MM.1S (cell line): ENCODE results near the gene NFKBIZ.

Source experiments
- CTCF ChIP-seq: fragments of 300-600 bp; sonication (generic); IDR thresholded peaks from 2 replicates; pipeline ENCODE4 v1.5.1; 2016; ENCODE audit warnings: antibody characterized with exemption, low read length, mixed read lengths
- EZH2 ChIP-seq: fragments of 300-600 bp; sonication (generic); optimal IDR thresholded peaks from 2 replicates; pipeline ENCODE3; 2017; ENCODE audit warnings: low read depth, mild to moderate bottlenecking, antibody characterized with exemption, low read length, mixed read lengths
- EZH2phosphoT487 ChIP-seq: fragments of 300-600 bp; sonication (generic); IDR thresholded peaks from 2 replicates; pipeline ENCODE4 v1.6.1; 2018; ENCODE audit warnings: antibody characterized with exemption, low read length

DNA sequence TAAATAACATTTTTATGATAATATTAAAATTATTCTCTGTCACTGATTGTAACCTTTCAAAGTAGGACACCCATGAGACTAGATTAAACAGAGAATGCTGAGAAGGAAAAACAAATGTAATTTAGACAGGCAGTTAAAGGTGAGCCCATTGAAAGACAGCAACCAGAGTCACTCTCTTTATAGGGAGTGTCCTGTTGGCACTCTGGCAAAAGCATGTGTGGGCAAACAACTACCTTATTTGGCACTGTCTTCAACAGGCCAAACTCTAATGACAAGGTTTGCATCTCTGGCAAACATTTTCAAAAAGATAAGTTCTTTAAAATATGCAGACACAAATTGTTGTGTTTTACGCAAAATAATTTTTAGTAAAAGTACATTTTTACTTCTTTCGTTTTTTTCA is 29.8 kb downstream of the NFKBIZ start:
- no peak for TF ChIP-seq CTCF
- TF ChIP-seq EZH2, result no peak
- TF ChIP-seq EZH2phosphoT487, result no peak
